HepG2 (cell line): ENCODE results near the gene MYH7. TPM values are rescaled to one million over a fixed set of nuclear protein-coding genes. Genes with fewer than 3 reads are reported as not detected.
A peak's percentile ranks its signal among the peaks of the same experiment; 100 is the strongest.

Experiments used
- ATF7-NPFF ChIP-seq: sonication (generic); formaldehyde crosslinking; IDR thresholded peaks from 2 replicates; pipeline ENCODE4 v1.8.1; 2023; ENCODE audit warnings: mild to moderate bottlenecking, low read depth, missing genetic modification reagents, moderate library complexity
- DMAP1 ChIP-seq: IDR thresholded peaks from 2 replicates; pipeline ENCODE4 v1.6.1; 2016
- FOXK1 ChIP-seq: sonication (generic); formaldehyde crosslinking; IDR thresholded peaks from 2 replicates; pipeline ENCODE4 v1.4.0; 2020; ENCODE audit warnings: low read depth, missing genetic modification reagents, borderline replicate concordance
- FOXM1 ChIP-seq: sonication (generic); formaldehyde crosslinking; IDR thresholded peaks from 2 replicates; pipeline ENCODE4 v1.5.0; 2020; ENCODE audit warnings: missing genetic modification reagents
- MBD4 ChIP-seq: IDR thresholded peaks from 2 replicates; pipeline ENCODE4 v1.6.1; 2012; ENCODE audit warnings: low read length, inconsistent platforms, borderline replicate concordance
- PPARG ChIP-seq: conservative IDR thresholded peaks from 2 replicates; pipeline ENCODE4 v1.6.1; 2016; ENCODE audit warnings: missing biosample characterization, missing genetic modification reagents
- RARA ChIP-seq: IDR thresholded peaks from 2 replicates; pipeline ENCODE4 v1.6.1; 2016; ENCODE audit warnings: missing genetic modification reagents, missing compliant biosample characterization
- STAG1 ChIP-seq: sonication (generic); formaldehyde crosslinking; IDR thresholded peaks from 2 replicates; pipeline ENCODE4 v1.4.0; 2020; ENCODE audit warnings: missing genetic modification reagents
- ZNF180 ChIP-seq: sonication (generic); formaldehyde crosslinking; IDR thresholded peaks from 2 replicates; pipeline ENCODE4 v1.4.0; 2020; ENCODE audit warnings: low read depth, missing genetic modification reagents, borderline replicate concordance
- ZNF232 ChIP-seq: sonication (generic); formaldehyde crosslinking; IDR thresholded peaks from 2 replicates; pipeline ENCODE4 v1.4.0; 2020; ENCODE audit warnings: missing genetic modification reagents, borderline replicate concordance
- ZNF335 ChIP-seq: sonication (generic); formaldehyde crosslinking; IDR thresholded peaks from 2 replicates; pipeline ENCODE4 v1.4.0; 2020; ENCODE audit warnings: missing genetic modification reagents
- ZNF430 ChIP-seq: sonication (generic); formaldehyde crosslinking; IDR thresholded peaks from 2 replicates; pipeline ENCODE4 v1.9.0; 2021; ENCODE audit warnings: mild to moderate bottlenecking, missing genetic modification reagents
- ZNF549 ChIP-seq: sonication (generic); formaldehyde crosslinking; IDR thresholded peaks from 2 replicates; pipeline ENCODE4 v1.5.0; 2020; ENCODE audit warnings: missing genetic modification reagents
- ZNF550 ChIP-seq: sonication (generic); formaldehyde crosslinking; IDR thresholded peaks from 2 replicates; pipeline ENCODE4 v1.4.0; 2020; ENCODE audit warnings: mild to moderate bottlenecking, missing genetic modification reagents, borderline replicate concordance
- ZNF709 ChIP-seq: sonication (generic); formaldehyde crosslinking; IDR thresholded peaks from 2 replicates; pipeline ENCODE4 v1.5.0; 2020; ENCODE audit warnings: mild to moderate bottlenecking, missing genetic modification reagents
- ZNF720 ChIP-seq: sonication (generic); formaldehyde crosslinking; IDR thresholded peaks from 2 replicates; pipeline ENCODE4 v1.4.0; 2020; ENCODE audit warnings: missing genetic modification reagents
- ZNF776 ChIP-seq: sonication (generic); formaldehyde crosslinking; IDR thresholded peaks from 2 replicates; pipeline ENCODE4 v1.4.0; 2020; ENCODE audit warnings: mild to moderate bottlenecking, missing genetic modification reagents
- ZNF878 ChIP-seq: sonication (generic); formaldehyde crosslinking; IDR thresholded peaks from 2 replicates; pipeline ENCODE4 v1.8.1; 2023; ENCODE audit warnings: mild to moderate bottlenecking, missing genetic modification reagents, moderate library complexity
- ZNF879 ChIP-seq: sonication (generic); formaldehyde crosslinking; IDR thresholded peaks from 2 replicates; pipeline ENCODE4 v1.8.1; 2023; ENCODE audit warnings: missing genetic modification reagents
- ZSCAN25 ChIP-seq: sonication (generic); formaldehyde crosslinking; IDR thresholded peaks from 2 replicates; pipeline ENCODE4 v1.8.0; 2022; ENCODE audit warnings: mild to moderate bottlenecking, missing genetic modification reagents
- ZSCAN30 ChIP-seq: sonication (generic); formaldehyde crosslinking; IDR thresholded peaks from 2 replicates; pipeline ENCODE4 v1.5.0; 2020; ENCODE audit warnings: mild to moderate bottlenecking, missing genetic modification reagents
- polyA plus RNA-seq, 8 experiments: library from polyadenylated mRNA; depleted of rRNA in 3 of 8; stranded (reverse) in 7 of 8; unstranded in 1 of 8; fragments of >200 nt; fragmentation: Illumina TruSeq in 4 of 8; extraction: Trizol in 4 of 8; gene quantifications; 2 replicates each; pipeline versions ENCODE4 v1.2.1 to v1.2.3, GENCODE V29; 2011 to 2016; ENCODE audit warnings: low read depth in 4 of 8, missing spikeins in 1 of 8, mixed read lengths in 1 of 8; ENCODE audit not compliant: insufficient read depth in 1 of 8
- total RNA-seq, 5 experiments: library from RNA; depleted of rRNA; stranded (reverse); fragments of >200 nt; fragmentation: Illumina TruSeq; extraction: Trizol; gene quantifications; 2 replicates each; pipeline ENCODE4 v1.2.3, GENCODE V29; 2016; ENCODE audit warnings: low read depth in 1 of 5
- TF ChIP-seq, protein P1 (sequence below): sonication (generic); formaldehyde crosslinking; IDR thresholded peaks from 2 replicates; pipeline ENCODE4 v1.8.0; 2022; ENCODE audit warnings: mild to moderate bottlenecking, missing genetic modification reagents, moderate library complexity
- TF ChIP-seq, protein P2 (sequence below): sonication (generic); formaldehyde crosslinking; IDR thresholded peaks from 2 replicates; pipeline ENCODE4 v1.4.0; 2020; ENCODE audit warnings: mild to moderate bottlenecking, missing genetic modification reagents
- TF ChIP-seq, protein P3 (sequence below): sonication (generic); formaldehyde crosslinking; IDR thresholded peaks from 2 replicates; pipeline ENCODE4 v1.4.0; 2020; ENCODE audit warnings: missing genetic modification reagents
- TF ChIP-seq, protein P4 (sequence below): sonication (generic); formaldehyde crosslinking; conservative IDR thresholded peaks from 2 replicates; pipeline ENCODE4 v1.5.0; 2020; ENCODE audit warnings: missing genetic modification reagents
- TF ChIP-seq, protein P5 (sequence below): sonication (generic); formaldehyde crosslinking; IDR thresholded peaks from 2 replicates; pipeline ENCODE4 v1.9.0; 2021; ENCODE audit warnings: missing genetic modification reagents, borderline replicate concordance

Gene MYH7
- total and polyA plus RNA-seq, 2 of the 13 experiments (the other 11 are each of a cell fraction or from before 2014, with no cell fraction given): 0.04 TPM; not detected in 1

DNA sequence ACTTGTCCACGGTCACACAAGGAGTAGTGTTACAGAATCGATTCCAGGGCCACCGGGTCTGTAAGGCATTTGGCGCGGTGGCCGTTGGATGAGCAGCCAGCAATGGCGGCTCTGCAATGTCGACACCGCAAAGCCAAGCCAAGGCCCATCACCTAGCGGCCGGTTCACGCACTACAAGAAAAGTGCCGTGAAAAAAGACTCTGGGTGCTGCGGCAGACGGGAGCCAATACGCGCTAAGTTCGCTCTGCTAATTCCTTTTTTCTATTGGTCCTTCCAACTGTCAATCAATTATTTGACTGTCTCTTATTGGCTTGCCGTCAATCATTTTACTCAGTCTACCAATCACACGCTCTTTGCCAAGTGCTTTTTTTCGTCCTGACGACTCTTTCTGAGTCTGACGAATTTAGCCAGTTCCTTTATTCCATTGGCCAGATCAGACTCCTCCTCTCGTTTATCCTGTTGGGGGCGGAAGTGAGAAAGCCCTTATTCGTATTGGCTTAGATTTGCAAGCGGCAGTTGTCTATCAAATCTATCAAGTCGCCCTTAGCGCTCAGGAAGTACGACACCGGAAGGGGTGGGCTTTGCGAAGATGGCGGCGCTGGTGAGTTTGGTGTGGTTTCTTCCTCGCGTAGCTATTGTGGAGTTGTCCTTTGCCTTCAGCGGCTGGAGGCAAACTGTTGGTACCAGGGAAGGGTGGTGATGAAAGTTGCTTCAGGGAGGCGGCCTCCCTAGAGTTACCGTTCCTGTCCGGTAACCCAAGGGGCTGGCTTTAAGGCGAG is 33.9 kb upstream of the MYH7 start, which contains the start of gene NGDN (continued):
- TF ChIP-seq, protein P1, sequence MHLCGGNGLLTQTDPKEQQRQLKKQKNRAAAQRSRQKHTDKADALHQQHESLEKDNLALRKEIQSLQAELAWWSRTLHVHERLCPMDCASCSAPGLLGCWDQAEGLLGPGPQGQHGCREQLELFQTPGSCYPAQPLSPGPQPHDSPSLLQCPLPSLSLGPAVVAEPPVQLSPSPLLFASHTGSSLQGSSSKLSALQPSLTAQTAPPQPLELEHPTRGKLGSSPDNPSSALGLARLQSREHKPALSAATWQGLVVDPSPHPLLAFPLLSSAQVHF (CRISPR knock-in tag): 0 out of 2 replicates have a peak, but pooled peaks have one; percentile 59
- peak; percentile 45; the same call in 1 of the 2 replicates for TF ChIP-seq PPARG
- TF ChIP-seq ZNF776 (CRISPR knock-in tag): no peak; the same call in 1 of the 2 replicates
- no peak for TF ChIP-seq ZNF878
- TF ChIP-seq, protein P2, sequence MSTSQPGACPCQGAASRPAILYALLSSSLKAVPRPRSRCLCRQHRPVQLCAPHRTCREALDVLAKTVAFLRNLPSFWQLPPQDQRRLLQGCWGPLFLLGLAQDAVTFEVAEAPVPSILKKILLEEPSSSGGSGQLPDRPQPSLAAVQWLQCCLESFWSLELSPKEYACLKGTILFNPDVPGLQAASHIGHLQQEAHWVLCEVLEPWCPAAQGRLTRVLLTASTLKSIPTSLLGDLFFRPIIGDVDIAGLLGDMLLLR: peak; percentile 84
- TF ChIP-seq ZNF180: peak; percentile 92; the same call in 1 of the 2 replicates
- TF ChIP-seq ZNF335: peak; percentile 63; the same call in 1 of the 2 replicates
- peak; percentile 99; the same call in 1 of the 2 replicates for TF ChIP-seq DMAP1 (CRISPR knock-in tag)
- TF ChIP-seq ZNF430 (CRISPR knock-in tag): peak; percentile 67; the same call in 1 of the 2 replicates
- peak; percentile 65; the same call in 1 of the 2 replicates for TF ChIP-seq ZNF549
- peak; percentile 54; the same call in 1 of the 2 replicates for TF ChIP-seq FOXM1
- TF ChIP-seq, protein P3, sequence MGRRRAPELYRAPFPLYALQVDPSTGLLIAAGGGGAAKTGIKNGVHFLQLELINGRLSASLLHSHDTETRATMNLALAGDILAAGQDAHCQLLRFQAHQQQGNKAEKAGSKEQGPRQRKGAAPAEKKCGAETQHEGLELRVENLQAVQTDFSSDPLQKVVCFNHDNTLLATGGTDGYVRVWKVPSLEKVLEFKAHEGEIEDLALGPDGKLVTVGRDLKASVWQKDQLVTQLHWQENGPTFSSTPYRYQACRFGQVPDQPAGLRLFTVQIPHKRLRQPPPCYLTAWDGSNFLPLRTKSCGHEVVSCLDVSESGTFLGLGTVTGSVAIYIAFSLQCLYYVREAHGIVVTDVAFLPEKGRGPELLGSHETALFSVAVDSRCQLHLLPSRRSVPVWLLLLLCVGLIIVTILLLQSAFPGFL (CRISPR knock-in tag): peak; percentile 82; the same call in 1 of the 2 replicates
- TF ChIP-seq ZNF709 (CRISPR knock-in tag): peak; percentile 89
- TF ChIP-seq ZNF720 (CRISPR knock-in tag): peak; percentile 31; the same call in 1 of the 2 replicates
- TF ChIP-seq ZSCAN30: no peak
- no peak for TF ChIP-seq ZSCAN25 (CRISPR knock-in tag)
- TF ChIP-seq ATF7-NPFF (CRISPR knock-in tag): peak; percentile 95
- peak; percentile 97; the same call in 1 of the 2 replicates for TF ChIP-seq ZNF550 (CRISPR knock-in tag)
- TF ChIP-seq ZNF232: peak; percentile 91
- TF ChIP-seq FOXK1 (CRISPR knock-in tag): peak; percentile 94
- TF ChIP-seq STAG1 (CRISPR knock-in tag): peak; percentile 27
- TF ChIP-seq, protein P4, sequence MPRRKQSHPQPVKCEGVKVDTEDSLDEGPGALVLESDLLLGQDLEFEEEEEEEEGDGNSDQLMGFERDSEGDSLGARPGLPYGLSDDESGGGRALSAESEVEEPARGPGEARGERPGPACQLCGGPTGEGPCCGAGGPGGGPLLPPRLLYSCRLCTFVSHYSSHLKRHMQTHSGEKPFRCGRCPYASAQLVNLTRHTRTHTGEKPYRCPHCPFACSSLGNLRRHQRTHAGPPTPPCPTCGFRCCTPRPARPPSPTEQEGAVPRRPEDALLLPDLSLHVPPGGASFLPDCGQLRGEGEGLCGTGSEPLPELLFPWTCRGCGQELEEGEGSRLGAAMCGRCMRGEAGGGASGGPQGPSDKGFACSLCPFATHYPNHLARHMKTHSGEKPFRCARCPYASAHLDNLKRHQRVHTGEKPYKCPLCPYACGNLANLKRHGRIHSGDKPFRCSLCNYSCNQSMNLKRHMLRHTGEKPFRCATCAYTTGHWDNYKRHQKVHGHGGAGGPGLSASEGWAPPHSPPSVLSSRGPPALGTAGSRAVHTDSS (CRISPR knock-in tag): no peak; the same call in 1 of the 2 replicates
- TF ChIP-seq RARA (CRISPR knock-in tag): peak; percentile 61
- no peak for TF ChIP-seq MBD4
- TF ChIP-seq, protein P5, sequence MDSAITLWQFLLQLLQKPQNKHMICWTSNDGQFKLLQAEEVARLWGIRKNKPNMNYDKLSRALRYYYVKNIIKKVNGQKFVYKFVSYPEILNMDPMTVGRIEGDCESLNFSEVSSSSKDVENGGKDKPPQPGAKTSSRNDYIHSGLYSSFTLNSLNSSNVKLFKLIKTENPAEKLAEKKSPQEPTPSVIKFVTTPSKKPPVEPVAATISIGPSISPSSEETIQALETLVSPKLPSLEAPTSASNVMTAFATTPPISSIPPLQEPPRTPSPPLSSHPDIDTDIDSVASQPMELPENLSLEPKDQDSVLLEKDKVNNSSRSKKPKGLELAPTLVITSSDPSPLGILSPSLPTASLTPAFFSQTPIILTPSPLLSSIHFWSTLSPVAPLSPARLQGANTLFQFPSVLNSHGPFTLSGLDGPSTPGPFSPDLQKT: peak; percentile 84; the same call in 1 of the 2 replicates
- no peak for TF ChIP-seq ZNF879 (CRISPR knock-in tag)
